ENCODE data around the gene MOXD1.

Gene MOXD1

DNA sequence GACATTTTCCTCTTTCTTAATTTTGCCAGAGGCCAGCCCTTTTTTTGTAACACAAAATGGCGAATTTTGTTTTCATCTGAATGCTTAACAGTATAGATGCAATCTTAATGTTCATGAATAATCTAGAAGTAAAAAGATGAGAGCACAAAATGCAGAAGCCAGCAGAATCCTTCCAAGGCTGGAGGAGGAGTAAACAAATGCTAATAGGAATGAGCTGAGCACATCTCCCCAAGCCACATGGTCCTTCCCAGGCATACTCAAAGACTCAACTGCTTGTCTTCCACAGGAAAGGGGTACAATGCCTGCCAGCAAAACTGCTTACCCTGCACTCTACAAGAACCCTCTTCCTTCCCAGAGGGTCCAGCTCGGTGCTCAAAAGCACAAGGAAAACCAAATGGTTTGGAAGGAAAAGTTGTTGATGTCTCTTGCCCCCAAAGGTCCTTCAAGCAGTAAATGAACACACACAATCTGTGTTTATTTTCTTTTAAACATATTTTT lies 155.1 kb downstream of the MOXD1 start:
- TF ChIP-seq, protein P1, sequence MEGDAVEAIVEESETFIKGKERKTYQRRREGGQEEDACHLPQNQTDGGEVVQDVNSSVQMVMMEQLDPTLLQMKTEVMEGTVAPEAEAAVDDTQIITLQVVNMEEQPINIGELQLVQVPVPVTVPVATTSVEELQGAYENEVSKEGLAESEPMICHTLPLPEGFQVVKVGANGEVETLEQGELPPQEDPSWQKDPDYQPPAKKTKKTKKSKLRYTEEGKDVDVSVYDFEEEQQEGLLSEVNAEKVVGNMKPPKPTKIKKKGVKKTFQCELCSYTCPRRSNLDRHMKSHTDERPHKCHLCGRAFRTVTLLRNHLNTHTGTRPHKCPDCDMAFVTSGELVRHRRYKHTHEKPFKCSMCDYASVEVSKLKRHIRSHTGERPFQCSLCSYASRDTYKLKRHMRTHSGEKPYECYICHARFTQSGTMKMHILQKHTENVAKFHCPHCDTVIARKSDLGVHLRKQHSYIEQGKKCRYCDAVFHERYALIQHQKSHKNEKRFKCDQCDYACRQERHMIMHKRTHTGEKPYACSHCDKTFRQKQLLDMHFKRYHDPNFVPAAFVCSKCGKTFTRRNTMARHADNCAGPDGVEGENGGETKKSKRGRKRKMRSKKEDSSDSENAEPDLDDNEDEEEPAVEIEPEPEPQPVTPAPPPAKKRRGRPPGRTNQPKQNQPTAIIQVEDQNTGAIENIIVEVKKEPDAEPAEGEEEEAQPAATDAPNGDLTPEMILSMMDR (IDR thresholded peaks at IDR 0.05; ENCODE audit: borderline replicate concordance, control extremely low read depth, extremely low read depth, insufficient read depth, missing control alignments): no peak
- in situ Hi-C loops (cut with MboI; ENCODE audit: low sequenced_read_pairs, unreplicated experiment): no loop called here
- no peak for DNase-seq (ENCODE audit: low spot score)
